Endometrial microvascular endothelial cells (primary cell): ENCODE data around the gene NMS. TPM values are rescaled to one million over a fixed set of nuclear protein-coding genes. Genes with fewer than 3 reads are reported as not detected.

Experiments used
- total RNA-seq: library from RNA; depleted of rRNA; stranded (reverse); fragments of >200 nt; gene quantifications from one replicate; pipeline ENCODE4 v1.2.3, GENCODE V29; 2015; ENCODE audit errors: inconsistent ontology term

NMS gene
- total RNA-seq, 1 donor from 2014 or later = not detected

Other genes starting within 250 kb of the NMS start
- gene LONRF2, start 148.0 kb upstream of the NMS start, total RNA-seq = not detected
- 28.3 TPM for gene CHST10, start 52.8 kb upstream of the NMS start, total RNA-seq
- 34.8 TPM for gene PDCL3, start 92.5 kb downstream of the NMS start, total RNA-seq